Chondrocyte (in vitro differentiated cells): ENCODE measurements around the gene IST1. TPM values are rescaled to one million over a fixed set of nuclear protein-coding genes. Genes with fewer than 3 reads are reported as not detected.

ENCODE experiments used
- DNase-seq: peaks from one replicate; pipeline ENCODE4 v3.0.0; 2021; ENCODE audit warnings: mixed read lengths, low spot score
- H3K27ac Mint-ChIP-seq: one replicate; pipeline ENCODE4 v1.8.0; 2021; ENCODE audit warnings: mild to moderate bottlenecking, moderate library complexity, mixed read lengths; ENCODE audit not compliant: unreplicated experiment
- H3K27me3 Mint-ChIP-seq: 2 replicates; pipeline ENCODE4 v1.8.0; 2021; ENCODE audit warnings: low read depth, mixed read lengths
- H3K36me3 Mint-ChIP-seq: 2 replicates; pipeline ENCODE4 v1.8.0; 2021; ENCODE audit warnings: low read depth, mixed read lengths
- H3K4me1 Mint-ChIP-seq: 2 replicates; pipeline ENCODE4 v1.8.0; 2021; ENCODE audit warnings: low read depth, mild to moderate bottlenecking, mixed read lengths
- H3K4me3 Mint-ChIP-seq: one replicate; pipeline ENCODE4 v1.8.0; 2021; ENCODE audit warnings: mild to moderate bottlenecking, moderate library complexity, mixed read lengths; ENCODE audit not compliant: unreplicated experiment
- H3K9me3 Mint-ChIP-seq: 2 replicates; pipeline ENCODE4 v1.8.0; 2021; ENCODE audit warnings: low read depth, mixed read lengths
- total RNA-seq: library from RNA; stranded (reverse); gene quantifications from 3 replicates; pipeline ENCODE4 v1.2.1, GENCODE V29; 2021
- TF ChIP-seq, protein P1 (sequence below): fragments of 200-600 bp; sonication (generic); IDR thresholded peaks from 2 replicates; pipeline ENCODE4 v1.5.0; 2021; ENCODE audit warnings: antibody characterized with exemption, mild to moderate bottlenecking, moderate library complexity

The IST1 gene
- total RNA-seq, 1 donor from 2014 or later = 172 TPM

DNA sequence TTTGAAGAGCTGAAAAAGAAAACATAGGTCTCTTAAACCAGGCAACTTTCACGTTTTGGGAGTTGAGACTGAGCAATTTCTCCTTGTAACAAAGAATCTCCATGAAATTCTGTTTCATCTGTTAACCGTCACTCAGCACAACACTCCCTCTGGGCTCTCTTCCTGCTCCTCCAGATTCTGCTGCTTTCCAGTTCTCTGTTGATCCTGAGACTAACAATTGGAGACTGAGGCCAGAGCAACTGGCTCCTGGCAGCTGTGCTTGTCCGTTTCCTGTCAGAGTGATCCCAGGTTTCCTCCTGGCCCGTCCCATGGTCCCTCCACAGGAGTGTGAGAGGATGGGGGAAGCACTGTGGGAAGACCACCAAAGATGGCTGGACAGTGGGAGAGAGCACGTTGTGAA is 32.5 kb downstream of the IST1 start:
- Mint-ChIP-seq H3K9me3 (no peaks in the 10 kb centered on the region), H3K4me1 (peaks cover 49% of the 10 kb centered on the region), H3K4me3 (no peak overlapping the region), H3K36me3 (peaks cover 35% of the 10 kb centered on the region), H3K27ac (peak overlapping the region; percentile 87), H3K27me3 (no peaks in the 10 kb centered on the region)
- DNase-seq = no peak
- TF ChIP-seq, protein P1, sequence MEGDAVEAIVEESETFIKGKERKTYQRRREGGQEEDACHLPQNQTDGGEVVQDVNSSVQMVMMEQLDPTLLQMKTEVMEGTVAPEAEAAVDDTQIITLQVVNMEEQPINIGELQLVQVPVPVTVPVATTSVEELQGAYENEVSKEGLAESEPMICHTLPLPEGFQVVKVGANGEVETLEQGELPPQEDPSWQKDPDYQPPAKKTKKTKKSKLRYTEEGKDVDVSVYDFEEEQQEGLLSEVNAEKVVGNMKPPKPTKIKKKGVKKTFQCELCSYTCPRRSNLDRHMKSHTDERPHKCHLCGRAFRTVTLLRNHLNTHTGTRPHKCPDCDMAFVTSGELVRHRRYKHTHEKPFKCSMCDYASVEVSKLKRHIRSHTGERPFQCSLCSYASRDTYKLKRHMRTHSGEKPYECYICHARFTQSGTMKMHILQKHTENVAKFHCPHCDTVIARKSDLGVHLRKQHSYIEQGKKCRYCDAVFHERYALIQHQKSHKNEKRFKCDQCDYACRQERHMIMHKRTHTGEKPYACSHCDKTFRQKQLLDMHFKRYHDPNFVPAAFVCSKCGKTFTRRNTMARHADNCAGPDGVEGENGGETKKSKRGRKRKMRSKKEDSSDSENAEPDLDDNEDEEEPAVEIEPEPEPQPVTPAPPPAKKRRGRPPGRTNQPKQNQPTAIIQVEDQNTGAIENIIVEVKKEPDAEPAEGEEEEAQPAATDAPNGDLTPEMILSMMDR = no peak

DNA sequence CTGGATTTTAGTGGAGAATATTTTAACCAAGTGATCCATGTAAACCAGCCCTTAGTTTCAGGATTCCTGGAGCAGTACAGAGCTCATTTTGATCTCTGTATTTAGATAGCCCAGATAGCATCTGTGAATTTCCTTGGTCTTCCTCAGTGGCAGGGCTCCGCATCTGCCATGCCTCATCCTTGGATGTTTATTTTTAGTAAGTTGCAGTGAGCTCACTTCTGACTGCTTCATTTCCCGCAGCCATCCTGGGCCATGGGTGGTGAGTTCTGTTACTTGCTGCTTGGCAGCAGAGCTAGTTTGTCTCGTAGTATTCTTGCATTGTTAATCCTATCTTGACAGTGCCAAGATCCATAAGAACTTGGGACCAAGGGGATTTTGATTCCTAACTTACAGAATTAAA is 33.7 kb downstream of the IST1 start:
- Mint-ChIP-seq H3K27me3 (no peaks in the 10 kb centered on the region), H3K4me3 (no peak overlapping the region), H3K36me3 (peaks cover 33% of the 10 kb centered on the region), H3K4me1 (peaks cover 45% of the 10 kb centered on the region), H3K9me3 (no peaks in the 10 kb centered on the region), H3K27ac (peak overlapping the region; percentile 85)
- no peak for DNase-seq
- TF ChIP-seq, protein P1 = no peak

DNA sequence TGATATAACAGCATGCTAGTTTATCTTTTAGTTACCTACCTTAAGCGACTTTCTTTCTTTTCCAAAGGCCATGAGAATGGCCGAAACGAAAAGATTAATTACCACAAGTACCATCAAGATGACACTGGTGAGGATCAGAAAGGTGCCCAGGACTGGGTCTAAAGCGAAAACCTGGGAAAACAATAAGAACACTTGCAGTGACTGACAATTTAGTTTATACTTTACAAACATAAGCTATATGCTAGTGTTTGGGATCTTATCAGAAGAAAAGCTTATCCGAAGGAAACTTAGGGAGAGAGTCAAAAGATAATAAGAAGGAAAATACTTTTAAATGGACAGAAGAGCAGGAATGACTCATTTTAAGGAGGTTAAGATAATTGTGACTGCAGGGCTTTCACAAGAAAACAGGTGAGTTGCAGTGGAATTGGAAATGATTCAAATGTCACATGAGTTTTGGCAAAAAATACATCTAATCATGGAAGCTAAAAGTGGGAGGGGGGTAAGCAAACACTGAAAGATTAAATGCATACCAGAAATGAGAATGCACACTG is 34.8 kb downstream of the IST1 start:
- H3K27ac Mint-ChIP-seq = no peak overlapping the region
- no peak for DNase-seq
- H3K27me3 Mint-ChIP-seq = no peaks in the 10 kb centered on the region
- peaks cover 32% of the 10 kb centered on the region for H3K36me3 Mint-ChIP-seq
- H3K9me3 Mint-ChIP-seq = no peaks in the 10 kb centered on the region
- H3K4me1 Mint-ChIP-seq = peaks cover 38% of the 10 kb centered on the region
- TF ChIP-seq, protein P1 = no peak
- H3K4me3 Mint-ChIP-seq = no peak overlapping the region

DNA sequence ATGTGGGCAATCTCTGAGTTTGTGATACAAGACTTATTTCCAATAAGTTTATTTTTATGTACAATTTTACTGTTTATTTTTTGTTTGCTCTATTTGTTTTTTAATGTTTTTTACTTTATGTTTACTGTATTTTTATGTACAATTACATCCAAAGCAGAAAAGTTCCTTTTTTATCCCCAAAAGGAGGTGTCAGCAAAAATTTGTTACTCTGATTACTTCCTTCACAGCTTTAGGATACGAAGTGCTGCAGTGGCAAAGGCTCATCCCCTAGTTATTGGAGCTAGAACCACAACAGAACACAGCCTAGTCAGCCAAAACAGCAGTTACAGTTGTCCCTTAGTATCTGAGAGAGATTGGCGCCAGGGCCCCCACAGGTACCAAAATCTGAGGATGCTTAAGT is 35.7 kb downstream of the IST1 start:
- DNase-seq = no peak
- peaks cover 38% of the 10 kb centered on the region for H3K4me1 Mint-ChIP-seq

DNA sequence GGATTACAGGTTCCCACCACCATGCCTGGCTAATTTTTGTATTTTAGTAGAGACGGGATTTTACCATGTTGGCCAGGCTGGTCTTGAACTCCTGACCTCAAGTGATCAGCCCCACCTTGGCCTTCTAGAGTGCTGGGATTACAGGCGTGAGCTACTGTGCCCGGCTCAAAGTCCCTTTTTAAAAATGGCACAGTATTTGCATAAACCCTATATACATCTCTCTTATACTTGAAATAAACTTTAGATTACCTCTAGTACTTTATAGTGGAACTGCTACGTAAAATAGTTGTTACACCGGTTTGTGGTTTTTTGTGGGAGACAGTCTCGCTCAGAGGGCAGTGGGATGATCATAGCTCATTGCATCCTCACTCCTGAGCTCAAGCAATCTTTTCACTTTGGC is 36.3 kb downstream of the IST1 start:
- H3K4me3 Mint-ChIP-seq = no peak overlapping the region
- TF ChIP-seq, protein P1 = no peak
- H3K36me3 Mint-ChIP-seq = peaks cover 32% of the 10 kb centered on the region
- H3K27me3 Mint-ChIP-seq = no peaks in the 10 kb centered on the region
- no peak for DNase-seq
- H3K4me1 Mint-ChIP-seq = peaks cover 36% of the 10 kb centered on the region
- no peaks in the 10 kb centered on the region for H3K9me3 Mint-ChIP-seq
- no peak overlapping the region for H3K27ac Mint-ChIP-seq

More for the DNA sequence above, 35.7 kb downstream of the IST1 start:
- no peak overlapping the region for H3K4me3 Mint-ChIP-seq
- TF ChIP-seq, protein P1 = no peak
- no peak overlapping the region for H3K27ac Mint-ChIP-seq
- peaks cover 35% of the 10 kb centered on the region for H3K36me3 Mint-ChIP-seq
- no peaks in the 10 kb centered on the region for H3K9me3 Mint-ChIP-seq
- no peaks in the 10 kb centered on the region for H3K27me3 Mint-ChIP-seq
